ENCODE measurements around the gene CTBP2. TPM values are rescaled to one million over a fixed set of nuclear protein-coding genes. Genes with fewer than 3 reads are reported as not detected.

CTBP2 gene
- total RNA-seq, result under 1 TPM; 0.15 to 0.43 TPM

DNA sequence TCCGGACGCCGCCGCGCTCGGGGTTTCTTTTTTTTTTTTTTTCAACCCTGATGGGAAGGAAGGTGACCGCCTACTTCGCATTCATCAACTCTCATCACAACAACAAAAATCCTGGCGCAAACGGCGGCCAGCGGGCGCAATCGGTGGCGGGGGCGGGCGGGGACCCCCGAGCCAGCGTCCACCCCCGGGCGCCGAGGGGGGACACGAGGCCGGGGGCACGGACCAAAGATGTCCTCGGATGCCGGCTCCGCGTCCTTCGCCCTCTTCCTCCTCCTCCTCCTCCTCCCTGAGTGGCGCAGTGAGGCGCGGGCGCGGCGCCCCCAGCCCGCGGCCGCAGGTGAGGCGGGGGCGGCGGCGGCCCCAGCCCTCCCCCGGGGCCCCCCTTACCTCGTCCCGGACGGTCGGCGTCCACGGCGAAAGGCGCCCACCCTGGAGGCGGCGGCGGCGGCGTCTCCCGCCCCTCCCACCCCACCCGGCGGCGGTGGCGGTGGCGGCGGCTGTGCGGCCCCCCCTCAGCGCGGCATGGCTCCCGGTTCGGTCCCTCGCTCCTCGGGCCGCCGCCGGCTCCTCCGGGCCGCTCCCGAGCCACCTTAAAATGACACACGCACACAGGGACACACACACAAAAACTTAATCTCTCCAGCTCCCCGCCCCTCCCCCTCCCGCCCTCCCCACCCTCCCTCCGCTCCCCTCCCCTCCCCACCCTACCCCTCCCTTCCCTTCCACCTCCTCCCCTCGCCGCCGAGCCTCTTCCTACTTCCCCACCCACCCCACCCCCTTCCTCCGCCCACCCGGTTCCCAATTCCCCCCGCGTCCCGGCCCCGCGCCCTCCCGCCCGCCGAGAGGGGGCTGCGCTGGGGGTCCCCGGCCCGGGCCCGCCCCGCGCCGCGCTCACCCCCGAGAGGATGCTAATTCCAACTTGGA lies at the start of gene CTBP2:
TSS of gene CTBP2 (minus strand) at position 632 of the 924 bp plus-strand sequence.
- Mint-ChIP-seq H3K27ac (no peak within 1 kb of the TSS), H3K4me1 (peaks cover 4% of the 10 kb centered on the region), H3K4me3 (peak within 1 kb of the TSS; percentile 21), H3K36me3 (ENCODE audit: low read depth) (no peaks in the 10 kb centered on the region), H3K9me3 (no peaks in the 10 kb centered on the region), H3K27me3 (peaks cover 45% of the 10 kb centered on the region)
- no peak for DNase-seq
- ChIA-PET POLR2A (interaction anchor here (0.6 kb wide), 1 partner anchor 67 kb away, joined by 3 read pairs; no protein-coding TSS in a partner anchor), CTCF (no interaction called here)

DNA sequence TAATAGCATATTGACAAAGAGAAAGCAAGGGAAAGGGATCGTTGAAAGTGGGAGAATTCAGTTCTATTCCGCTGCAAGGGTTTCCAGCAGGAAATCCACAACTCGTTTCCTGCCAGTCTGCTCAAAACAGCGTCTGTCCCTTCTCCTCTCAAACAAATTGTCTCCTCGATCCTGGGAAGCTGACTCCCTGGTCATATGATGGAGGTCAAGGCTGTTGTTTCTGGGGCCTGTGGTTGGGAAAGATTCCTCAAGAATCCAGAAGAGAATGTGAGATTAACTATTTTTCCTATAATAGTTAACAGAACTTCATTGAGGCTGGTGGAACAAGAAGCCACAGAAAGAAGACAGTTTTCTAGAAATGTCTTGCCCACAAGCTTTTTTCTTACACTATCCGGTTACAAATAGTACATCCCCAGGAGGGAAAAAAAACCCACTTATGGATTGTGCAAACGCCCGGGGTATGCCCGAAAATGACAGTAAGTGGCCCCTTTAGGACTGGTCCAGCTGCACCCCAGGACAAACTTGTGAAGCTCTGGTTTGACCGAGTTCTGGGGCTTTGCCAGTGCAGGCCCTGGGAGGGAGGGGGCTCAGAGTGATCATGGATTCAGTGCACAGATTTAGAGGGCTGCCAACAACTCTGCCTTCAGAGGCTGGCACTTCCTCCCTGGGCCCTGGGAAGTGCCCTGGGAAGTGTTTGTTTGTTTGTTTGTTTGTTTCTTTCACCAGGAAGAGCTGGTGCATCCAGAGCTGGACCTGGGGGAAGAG lies 49.4 kb upstream of the CTBP2 start:
- POLR2A ChIA-PET, result no interaction called here
- Mint-ChIP-seq H3K4me3 (no peak overlapping the region), H3K9me3 (peaks cover 4% of the 10 kb centered on the region), H3K4me1 (no peaks in the 10 kb centered on the region), H3K36me3 (ENCODE audit: low read depth) (no peaks in the 10 kb centered on the region), H3K27me3 (no peaks in the 10 kb centered on the region), H3K27ac (no peak overlapping the region)
- CTCF ChIA-PET, result no interaction called here
- no peak for DNase-seq

DNA sequence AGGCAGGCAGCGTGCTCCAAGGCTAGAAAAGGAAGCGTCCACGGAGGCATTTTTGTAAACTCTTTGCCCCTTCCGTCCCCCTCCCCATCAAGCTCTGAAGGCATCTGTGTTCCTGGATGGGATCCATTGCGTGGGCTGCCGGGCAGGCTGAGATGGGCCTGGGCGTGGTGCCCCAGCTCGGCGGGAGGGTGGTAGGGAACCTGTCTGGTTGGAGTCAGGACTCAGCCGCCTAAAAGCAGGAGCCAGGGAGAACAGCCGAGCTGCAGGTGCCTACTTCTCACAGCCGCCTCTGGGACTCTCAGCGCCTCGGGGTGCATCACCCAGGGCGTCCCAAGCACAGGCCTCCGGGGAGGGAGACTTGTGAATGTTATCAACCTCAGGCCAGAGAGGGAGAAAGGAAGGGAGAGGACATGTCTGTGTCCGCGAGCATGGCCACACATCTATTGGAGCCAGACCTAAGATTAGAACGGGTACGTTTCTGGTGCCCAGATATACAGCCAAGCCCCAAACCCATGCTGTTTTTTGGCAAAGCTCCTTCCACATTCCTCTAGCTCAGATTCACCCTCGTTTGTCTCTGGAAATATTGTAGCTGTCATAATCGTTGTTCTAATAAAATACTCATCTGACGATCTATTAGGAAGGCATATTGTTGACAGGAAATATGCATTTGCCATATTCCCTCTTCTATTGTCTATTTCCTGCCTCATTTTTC lies 48.6 kb upstream of the CTBP2 start:
- H3K27me3 Mint-ChIP-seq, result no peaks in the 10 kb centered on the region
- ChIA-PET CTCF (no interaction called here), POLR2A (interaction anchor here (0.6 kb wide), 1 partner anchor 416 kb away, joined by 3 read pairs; no protein-coding TSS in a partner anchor)
- peaks cover 4% of the 10 kb centered on the region for H3K9me3 Mint-ChIP-seq
- no peak overlapping the region for H3K4me3 Mint-ChIP-seq
- no peak overlapping the region for H3K27ac Mint-ChIP-seq
- H3K36me3 Mint-ChIP-seq (ENCODE audit: low read depth), result no peaks in the 10 kb centered on the region
- no peaks in the 10 kb centered on the region for H3K4me1 Mint-ChIP-seq
- no peak for DNase-seq

DNA sequence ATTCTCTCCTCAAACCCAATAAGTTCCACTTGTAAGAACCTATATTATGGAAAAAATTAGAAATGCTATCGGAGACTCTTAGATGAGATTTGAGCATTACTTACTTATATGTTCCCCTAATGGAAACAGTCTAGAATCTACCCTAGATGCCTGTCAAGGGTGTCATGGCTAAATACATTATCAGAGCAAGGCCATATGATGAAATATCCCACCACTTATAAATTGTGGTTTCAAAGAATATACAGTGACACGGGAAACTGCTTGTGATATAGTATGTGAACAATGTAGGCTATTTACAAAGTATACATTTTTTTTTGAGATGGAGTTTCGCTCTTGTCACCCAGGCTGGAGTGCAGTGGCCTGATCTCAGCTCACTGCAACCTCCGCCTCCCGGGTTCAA lies 46.3 kb upstream of the CTBP2 start:
- Mint-ChIP-seq H3K27ac (no peak overlapping the region), H3K9me3 (no peaks in the 10 kb centered on the region), H3K27me3 (no peaks in the 10 kb centered on the region), H3K4me1 (no peaks in the 10 kb centered on the region), H3K4me3 (no peak overlapping the region), H3K36me3 (ENCODE audit: low read depth) (no peaks in the 10 kb centered on the region)
- ChIA-PET POLR2A (no interaction called here), CTCF (no interaction called here)
- no peak for DNase-seq

DNA sequence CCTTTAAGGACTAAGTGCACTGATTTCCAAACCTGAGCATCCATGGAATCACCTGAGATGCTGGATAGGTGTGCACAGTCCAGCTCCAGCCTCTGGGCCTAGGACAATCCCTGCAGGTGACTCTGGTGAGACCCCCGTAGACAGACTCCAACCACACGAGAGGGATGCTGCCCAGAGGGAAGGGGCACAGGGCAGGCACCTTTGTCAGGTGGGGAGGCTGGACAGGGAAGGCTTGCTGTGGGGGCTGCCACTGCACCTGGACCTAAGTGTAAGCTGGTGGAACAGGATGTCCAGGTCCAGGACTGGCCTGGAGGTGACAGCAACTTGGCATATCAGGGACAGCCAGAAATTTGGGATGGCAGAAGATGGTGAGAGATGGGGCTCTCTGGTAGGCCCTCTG lies 45.1 kb upstream of the CTBP2 start:
- CTCF ChIA-PET, result no interaction called here
- POLR2A ChIA-PET, result no interaction called here
- Mint-ChIP-seq H3K36me3 (ENCODE audit: low read depth) (no peaks in the 10 kb centered on the region), H3K27ac (no peak overlapping the region), H3K27me3 (no peaks in the 10 kb centered on the region), H3K4me1 (no peaks in the 10 kb centered on the region), H3K4me3 (no peak overlapping the region), H3K9me3 (no peaks in the 10 kb centered on the region)
- DNase-seq, result no peak

DNA sequence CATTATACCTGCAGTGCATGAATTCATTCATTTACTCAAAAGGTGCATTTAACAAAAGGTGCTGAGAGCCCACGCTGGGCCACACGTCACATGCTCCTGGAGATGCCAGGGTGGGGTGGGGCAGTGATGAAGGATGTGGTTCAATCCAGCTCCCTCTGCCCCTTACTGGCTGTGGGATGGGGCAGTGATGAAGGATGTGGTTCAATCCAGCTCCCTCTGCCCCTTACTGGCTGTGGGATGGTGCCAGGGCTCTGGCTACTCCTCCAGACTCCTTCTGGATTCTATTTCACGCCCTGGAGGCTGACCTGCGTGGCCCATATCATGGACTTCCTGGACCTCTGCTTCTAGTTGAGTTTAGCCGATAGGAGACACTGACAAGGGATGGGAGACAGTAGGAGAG lies 44.0 kb upstream of the CTBP2 start:
- no peaks in the 10 kb centered on the region for H3K36me3 Mint-ChIP-seq (ENCODE audit: low read depth)
- POLR2A ChIA-PET, result no interaction called here
- no peak overlapping the region for H3K27ac Mint-ChIP-seq
- no peaks in the 10 kb centered on the region for H3K4me1 Mint-ChIP-seq
- no peaks in the 10 kb centered on the region for H3K27me3 Mint-ChIP-seq
- H3K4me3 Mint-ChIP-seq, result no peak overlapping the region
- CTCF ChIA-PET, result no interaction called here
- no peaks in the 10 kb centered on the region for H3K9me3 Mint-ChIP-seq
- no peak for DNase-seq

DNA sequence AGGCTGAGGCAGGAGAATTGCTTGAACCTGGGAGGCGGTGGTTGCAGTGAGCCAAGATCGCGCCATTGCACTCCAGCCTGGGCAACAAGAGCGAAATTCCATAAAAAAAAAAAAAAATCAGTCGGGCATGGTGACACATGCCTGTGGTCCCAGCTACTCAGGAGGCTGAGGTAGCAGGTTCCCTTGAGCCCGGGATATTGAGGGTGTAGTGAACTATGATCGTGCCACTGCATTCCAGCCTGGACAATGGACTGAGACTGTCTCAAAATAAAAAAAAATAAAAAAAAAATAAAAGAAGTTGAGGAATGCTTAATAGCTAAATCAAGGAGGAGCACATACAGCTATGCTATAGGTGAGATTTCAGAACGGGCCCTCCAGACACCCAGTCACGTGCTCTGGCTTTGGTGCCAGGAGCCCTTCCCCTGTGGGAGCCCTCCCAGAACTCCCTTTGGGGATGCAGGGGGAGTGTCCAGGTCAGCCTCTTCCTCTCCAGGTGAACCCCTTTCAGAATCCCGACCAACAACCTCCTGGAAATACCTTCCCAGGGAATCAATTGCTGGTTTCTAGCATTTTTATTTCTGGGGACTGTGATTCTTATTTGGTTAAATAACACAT lies 42.9 kb upstream of the CTBP2 start:
- CTCF ChIA-PET, result interaction anchor here (0.7 kb wide), 1 partner anchor 64 kb away, joined by 3 read pairs; no protein-coding TSS in a partner anchor
- POLR2A ChIA-PET, result no interaction called here
- Mint-ChIP-seq H3K9me3 (no peaks in the 10 kb centered on the region), H3K4me3 (no peak overlapping the region), H3K4me1 (no peaks in the 10 kb centered on the region), H3K27ac (no peak overlapping the region), H3K36me3 (ENCODE audit: low read depth) (no peaks in the 10 kb centered on the region), H3K27me3 (no peaks in the 10 kb centered on the region)
- DNase-seq, result no peak

DNA sequence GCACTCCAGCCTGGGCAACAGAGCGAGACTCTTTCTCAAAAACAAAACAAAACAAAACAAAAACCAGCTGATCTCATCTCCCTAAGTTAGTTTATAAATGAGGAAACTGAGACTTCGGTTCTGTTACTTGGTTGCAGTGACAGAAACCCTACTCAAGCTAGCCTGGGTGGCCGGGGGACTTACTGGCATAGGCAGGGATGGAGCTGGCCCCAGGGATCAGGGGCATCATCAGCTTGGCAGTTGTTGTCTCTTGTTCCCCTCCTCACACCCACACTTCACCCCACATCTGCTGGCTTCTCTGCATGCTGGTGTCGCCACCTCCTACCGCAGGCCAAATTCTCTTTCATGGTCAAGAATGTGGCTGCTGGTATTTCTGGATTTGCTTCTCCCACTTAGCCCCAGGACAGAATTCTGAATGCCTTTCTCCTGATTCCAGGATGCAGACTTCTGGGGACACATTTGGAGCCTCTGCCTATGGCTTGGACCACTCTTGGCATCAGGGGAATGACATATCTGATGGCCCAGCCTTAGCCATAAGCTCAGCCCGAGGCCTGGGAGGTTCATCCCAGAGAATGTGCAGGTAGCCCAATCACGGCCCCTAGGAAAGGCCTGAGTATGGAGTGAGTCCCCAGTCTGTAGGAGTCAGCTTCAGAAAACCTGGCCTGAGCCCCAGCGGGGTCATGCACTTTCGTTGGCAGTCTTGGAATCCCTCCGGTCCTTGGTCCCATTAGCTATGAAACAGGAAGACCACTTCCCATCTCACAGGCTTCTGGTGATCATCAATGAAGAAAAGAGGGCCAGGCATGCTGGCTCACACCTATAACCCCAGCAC lies 41.6 kb upstream of the CTBP2 start:
- no peaks in the 10 kb centered on the region for H3K9me3 Mint-ChIP-seq
- DNase-seq, result no peak
- ChIA-PET POLR2A (no interaction called here), CTCF (no interaction called here)
- no peaks in the 10 kb centered on the region for H3K27me3 Mint-ChIP-seq
- H3K4me3 Mint-ChIP-seq, result no peak overlapping the region
- no peaks in the 10 kb centered on the region for H3K36me3 Mint-ChIP-seq (ENCODE audit: low read depth)
- no peak overlapping the region for H3K27ac Mint-ChIP-seq
- no peaks in the 10 kb centered on the region for H3K4me1 Mint-ChIP-seq

DNA sequence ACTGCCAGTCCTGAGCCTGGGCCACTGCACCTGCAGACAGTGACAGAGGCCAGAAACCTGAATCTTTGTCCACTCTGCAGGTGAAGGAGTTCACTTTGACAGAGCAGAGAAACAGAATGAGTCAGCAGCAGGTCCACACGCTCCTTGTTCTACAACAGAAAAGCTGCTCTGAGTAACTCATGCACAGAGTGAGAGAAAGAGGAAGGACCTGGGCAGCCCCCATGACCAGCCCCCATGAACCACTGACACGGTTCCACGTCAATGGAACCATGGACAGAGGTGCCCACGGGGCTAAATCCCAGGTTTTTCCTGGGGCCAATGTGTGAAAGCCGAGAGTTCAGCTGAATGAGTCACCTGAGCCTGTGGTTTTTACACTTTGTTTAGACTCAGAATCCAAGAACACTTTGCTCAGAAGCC lies 40.8 kb upstream of the CTBP2 start:
- CTCF ChIA-PET, result no interaction called here

DNA sequence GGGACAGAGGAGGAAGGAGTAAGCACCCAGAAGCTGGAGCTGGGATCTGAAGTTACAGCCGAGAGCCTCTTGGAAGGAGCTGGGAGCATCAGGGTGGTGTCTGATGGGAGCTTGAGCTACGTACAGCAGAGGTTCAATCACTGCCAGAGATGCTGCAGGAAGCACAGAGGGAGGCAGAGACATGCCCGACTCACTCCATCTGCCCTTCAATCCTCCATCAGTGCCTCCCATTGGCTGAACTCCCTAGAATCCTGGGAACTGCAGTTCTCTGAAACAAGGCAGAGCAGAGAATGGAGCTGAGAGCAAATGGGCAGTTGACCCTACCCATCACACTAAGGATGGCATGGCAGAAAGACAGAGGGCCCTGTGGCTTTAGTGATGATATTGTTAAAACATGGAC lies 40.0 kb upstream of the CTBP2 start:
- no peaks in the 10 kb centered on the region for H3K27me3 Mint-ChIP-seq
- H3K4me1 Mint-ChIP-seq, result no peaks in the 10 kb centered on the region
- ChIA-PET CTCF (no interaction called here), POLR2A (no interaction called here)
- no peak overlapping the region for H3K4me3 Mint-ChIP-seq
- H3K9me3 Mint-ChIP-seq, result no peaks in the 10 kb centered on the region
- H3K36me3 Mint-ChIP-seq (ENCODE audit: low read depth), result no peaks in the 10 kb centered on the region
- DNase-seq, result no peak
- no peak overlapping the region for H3K27ac Mint-ChIP-seq

More for the DNA sequence above, 40.8 kb upstream of the CTBP2 start:
- no peak for DNase-seq
- Mint-ChIP-seq H3K27me3 (no peaks in the 10 kb centered on the region), H3K27ac (no peak overlapping the region), H3K9me3 (no peaks in the 10 kb centered on the region), H3K4me3 (no peak overlapping the region), H3K36me3 (ENCODE audit: low read depth) (no peaks in the 10 kb centered on the region), H3K4me1 (no peaks in the 10 kb centered on the region)
- POLR2A ChIA-PET, result no interaction called here

DNA sequence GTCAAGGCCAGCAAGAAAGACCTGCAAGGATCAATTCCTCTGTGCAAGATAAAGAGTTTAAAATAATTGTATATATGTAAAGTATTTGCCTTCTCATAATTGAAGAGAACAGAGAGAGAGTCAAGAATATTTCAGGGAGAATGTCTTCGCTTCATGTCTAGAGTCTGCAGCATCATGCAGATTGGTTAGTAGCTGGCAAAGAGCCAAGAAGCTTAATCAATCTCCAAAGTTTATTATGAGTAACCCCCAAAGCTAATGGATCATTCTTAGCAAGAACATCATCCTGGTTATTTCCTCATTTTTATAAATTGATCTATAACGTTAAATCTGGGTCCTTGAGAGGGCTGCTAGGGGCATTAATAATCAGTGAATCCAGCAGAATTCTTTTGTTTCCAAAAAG lies 38.9 kb upstream of the CTBP2 start:
- no peak overlapping the region for H3K4me3 Mint-ChIP-seq
- ChIA-PET POLR2A (no interaction called here), CTCF (no interaction called here)
- no peaks in the 10 kb centered on the region for H3K36me3 Mint-ChIP-seq (ENCODE audit: low read depth)
- no peaks in the 10 kb centered on the region for H3K4me1 Mint-ChIP-seq
- H3K27me3 Mint-ChIP-seq, result no peaks in the 10 kb centered on the region
- no peaks in the 10 kb centered on the region for H3K9me3 Mint-ChIP-seq
- DNase-seq, result no peak
- no peak overlapping the region for H3K27ac Mint-ChIP-seq

DNA sequence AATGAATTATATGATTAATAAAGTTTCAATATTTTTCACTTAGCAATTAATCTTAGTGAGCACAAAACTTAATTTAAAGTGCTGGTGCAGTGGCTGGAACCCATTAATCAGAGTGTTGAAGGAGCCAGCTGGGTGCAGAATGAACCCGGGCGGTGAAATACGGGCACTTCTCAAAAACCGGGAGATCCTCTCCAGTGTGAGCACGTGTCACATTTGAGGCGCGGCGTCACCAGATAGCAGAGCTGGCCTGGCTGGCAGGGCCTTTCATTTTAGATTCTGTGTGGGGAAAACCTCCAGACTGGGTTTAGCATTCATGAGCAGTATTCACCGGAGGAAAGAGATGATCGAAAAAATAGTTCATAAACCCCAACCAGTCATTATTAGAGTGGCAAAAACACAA lies 34.5 kb upstream of the CTBP2 start:
- ChIA-PET CTCF (no interaction called here), POLR2A (no interaction called here)
- Mint-ChIP-seq H3K27me3 (no peaks in the 10 kb centered on the region), H3K4me1 (no peaks in the 10 kb centered on the region), H3K9me3 (peaks cover 2% of the 10 kb centered on the region), H3K27ac (no peak overlapping the region), H3K36me3 (ENCODE audit: low read depth) (no peaks in the 10 kb centered on the region), H3K4me3 (no peak overlapping the region)
- no peak for DNase-seq
